T-helper 17 cell (primary cell): ENCODE measurements around the gene CBR1. TPM values are rescaled to one million over a fixed set of nuclear protein-coding genes. Genes with fewer than 3 reads are reported as not detected.

Experiments used
- ATAC-seq: fragments of 150-1000 bp; cut with Tn5 transposase; 2 replicates; pipeline ENCODE4 v1.10.0; 2021; ENCODE audit warnings: mild to moderate bottlenecking, moderate library complexity
- DNase-seq, 3 donors: peaks; one replicate each; pipeline versions ENCODE4 v3.0.0 to v3.0.0-alpha.2; 2020 to 2021
- H3K9me3 ChIP-seq: one replicate; pipeline ENCODE4 v1.7.0; 2013; ENCODE audit warnings: low read length, mild to moderate bottlenecking; ENCODE audit not compliant: control insufficient read depth, poor library complexity, severe bottlenecking
- H3K27ac Mint-ChIP-seq: one replicate; pipeline ENCODE4 v1.8.0; 2022; ENCODE audit warnings: mild to moderate bottlenecking, moderate library complexity, mixed read lengths
- H3K27me3 Mint-ChIP-seq: one replicate; pipeline ENCODE4 v1.8.0; 2022; ENCODE audit warnings: mixed read lengths
- H3K36me3 Mint-ChIP-seq: one replicate; pipeline ENCODE4 v1.8.0; 2022; ENCODE audit warnings: low read depth, mixed read lengths
- H3K4me1 Mint-ChIP-seq: one replicate; pipeline ENCODE4 v1.8.0; 2022; ENCODE audit warnings: mild to moderate bottlenecking, mixed read lengths
- H3K4me3 Mint-ChIP-seq: one replicate; pipeline ENCODE4 v1.8.0; 2022; ENCODE audit warnings: mild to moderate bottlenecking, moderate library complexity, mixed read lengths
- total RNA-seq, 4 donors: library from RNA in 2 of 4; stranded (reverse) in 2 of 4; gene quantifications; one replicate each; pipeline ENCODE4 v1.2.3 and lab custom pipeline; 2022 to 2026

The CBR1 gene
- total RNA-seq, 2 donors from 2014 or later: 4.2 to 6.3 TPM

DNA sequence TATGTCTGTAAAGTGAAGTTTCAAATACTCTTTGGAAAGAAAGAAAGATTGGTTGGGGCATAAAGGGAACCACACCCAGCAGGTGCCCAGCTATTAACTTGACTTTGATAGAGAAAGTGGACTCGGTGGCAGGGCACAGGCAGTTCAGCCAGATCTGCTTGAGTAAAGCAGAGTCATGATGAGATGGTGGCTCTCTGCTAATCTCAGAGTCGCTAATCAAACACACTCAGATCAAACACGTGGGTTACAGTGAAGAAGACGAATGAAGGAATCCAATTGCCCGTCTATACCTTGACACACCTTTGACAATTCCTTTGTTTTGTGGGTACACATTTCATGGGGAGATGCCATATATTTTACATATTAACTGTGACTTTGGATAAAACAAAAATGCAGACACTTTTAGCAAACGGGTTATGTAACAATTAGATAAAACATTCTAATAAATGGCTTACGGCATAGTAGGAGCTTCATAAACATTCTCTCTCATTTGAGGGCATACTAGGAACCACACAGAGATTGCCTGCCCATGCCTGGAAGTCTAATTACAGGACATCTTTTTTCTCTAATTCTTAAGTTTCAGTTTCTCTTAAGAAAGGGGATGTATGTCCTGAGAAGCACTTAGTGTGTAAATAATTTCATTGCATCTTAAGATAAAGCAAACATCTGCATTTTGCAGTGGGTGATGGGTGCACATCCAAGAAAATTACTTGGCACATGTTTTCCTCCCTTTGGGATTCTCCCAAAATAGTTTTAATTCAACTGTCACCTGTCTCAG is 7.2 kb downstream of the CBR1 start:
- peaks cover 10% of the 10 kb centered on the region for H3K4me1 Mint-ChIP-seq
- H3K27ac Mint-ChIP-seq: no peak overlapping the region

GRCh38 chr21:36077758-36078157 is 7.9 kb downstream of the CBR1 start:
- H3K36me3 Mint-ChIP-seq: peaks cover 2% of the 10 kb centered on the region
- H3K9me3 ChIP-seq: no peaks in the 10 kb centered on the region
- DNase-seq: no peak
- H3K27ac Mint-ChIP-seq: no peak overlapping the region
- ATAC-seq: no peak
- H3K4me1 Mint-ChIP-seq: peaks cover 8% of the 10 kb centered on the region
- no peak overlapping the region for H3K4me3 Mint-ChIP-seq
- H3K27me3 Mint-ChIP-seq: peaks cover 13% of the 10 kb centered on the region

More for the DNA sequence above, 7.2 kb downstream of the CBR1 start:
- Mint-ChIP-seq H3K4me3 (no peak overlapping the region), H3K36me3 (peaks cover 4% of the 10 kb centered on the region), H3K27me3 (peaks cover 17% of the 10 kb centered on the region)
- no peaks in the 10 kb centered on the region for H3K9me3 ChIP-seq
- ATAC-seq (no peak), DNase-seq (no peak)

DNA sequence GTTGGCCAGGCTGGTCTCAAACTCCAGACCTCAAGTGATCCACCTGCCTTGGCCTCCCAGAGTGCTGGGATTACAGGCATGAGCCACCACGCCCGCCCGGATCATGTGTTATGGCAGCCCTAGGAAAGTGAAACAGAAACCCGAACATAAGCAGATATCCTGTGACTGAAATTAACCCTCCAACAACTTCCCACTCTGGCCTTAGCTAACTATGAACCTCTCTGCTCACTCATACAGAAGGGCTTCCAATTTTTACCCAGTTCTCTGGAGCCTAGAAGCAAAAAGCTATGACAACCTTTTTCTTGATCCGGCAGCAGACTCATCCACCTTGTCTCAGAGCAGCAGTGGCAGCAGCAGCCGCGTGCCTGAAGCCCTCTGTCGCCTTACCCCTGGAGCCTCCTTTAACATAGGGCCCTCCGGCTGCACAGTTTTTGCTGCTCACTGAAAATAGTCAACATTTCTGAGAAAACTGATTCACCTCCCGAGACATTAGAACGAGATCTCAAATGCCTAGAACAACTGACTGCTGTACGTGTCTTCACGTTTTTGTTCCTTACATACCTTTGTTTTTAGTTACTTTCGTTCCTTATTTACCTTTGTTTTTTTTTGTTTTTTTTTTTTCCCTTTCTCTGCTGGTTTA is 9.3 kb downstream of the CBR1 start:
- no peak for DNase-seq
- H3K36me3 Mint-ChIP-seq: peaks cover 2% of the 10 kb centered on the region
- ATAC-seq: peak; percentile 54
- no peak overlapping the region for H3K27ac Mint-ChIP-seq
- H3K4me3 Mint-ChIP-seq: peak overlapping the region; percentile 59
- no peaks in the 10 kb centered on the region for H3K9me3 ChIP-seq
- H3K27me3 Mint-ChIP-seq: peaks cover 13% of the 10 kb centered on the region
- H3K4me1 Mint-ChIP-seq: peaks cover 8% of the 10 kb centered on the region

DNA sequence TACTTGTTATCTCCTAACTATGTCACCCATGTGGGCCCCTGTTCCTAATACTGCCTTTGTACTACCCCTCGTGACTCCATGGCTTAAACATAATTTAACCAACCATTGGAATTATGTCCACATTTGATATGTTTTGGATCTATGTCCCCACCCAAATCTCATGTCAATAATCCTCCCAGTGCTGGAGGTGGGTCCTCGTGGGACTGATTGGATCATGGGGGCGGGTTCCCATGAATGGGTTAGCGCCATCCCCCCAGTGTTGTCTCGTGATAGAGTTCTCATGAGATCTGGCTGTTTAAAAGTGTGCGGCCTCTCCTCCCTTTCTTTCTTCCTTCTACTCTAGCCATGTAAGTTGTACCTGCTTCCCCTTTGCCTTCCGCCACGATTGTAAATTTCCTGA is 9.8 kb downstream of the CBR1 start:
- peaks cover 2% of the 10 kb centered on the region for H3K36me3 Mint-ChIP-seq
- peaks cover 13% of the 10 kb centered on the region for H3K27me3 Mint-ChIP-seq

GRCh38 chr21:36080386-36080785 is 10.6 kb downstream of the CBR1 start:
- H3K9me3 ChIP-seq: no peaks in the 10 kb centered on the region
- H3K4me1 Mint-ChIP-seq: peaks cover 8% of the 10 kb centered on the region
- no peak overlapping the region for H3K4me3 Mint-ChIP-seq
- peaks cover 13% of the 10 kb centered on the region for H3K27me3 Mint-ChIP-seq
- DNase-seq (no peak), ATAC-seq (no peak)
- H3K27ac Mint-ChIP-seq: no peak overlapping the region
- H3K36me3 Mint-ChIP-seq: peaks cover 2% of the 10 kb centered on the region

More for the DNA sequence above, 9.8 kb downstream of the CBR1 start:
- Mint-ChIP-seq H3K4me1 (peaks cover 8% of the 10 kb centered on the region), H3K27ac (no peak overlapping the region), H3K4me3 (peak overlapping the region; percentile 59)
- ATAC-seq (no peak), DNase-seq (no peak)
- no peaks in the 10 kb centered on the region for H3K9me3 ChIP-seq

- no peak overlapping the region for H3K4me3 Mint-ChIP-seq
- H3K36me3 Mint-ChIP-seq: peaks cover 2% of the 10 kb centered on the region
- peaks cover 9% of the 10 kb centered on the region for H3K4me1 Mint-ChIP-seq
- no peak overlapping the region for H3K27ac Mint-ChIP-seq
- ATAC-seq: no peak
- H3K9me3 ChIP-seq: no peaks in the 10 kb centered on the region
- H3K27me3 Mint-ChIP-seq: peaks cover 6% of the 10 kb centered on the region
- DNase-seq: no peak
Observed at GRCh38 chr21:36082237-36082664, 12.4 kb downstream of the CBR1 start.

DNA sequence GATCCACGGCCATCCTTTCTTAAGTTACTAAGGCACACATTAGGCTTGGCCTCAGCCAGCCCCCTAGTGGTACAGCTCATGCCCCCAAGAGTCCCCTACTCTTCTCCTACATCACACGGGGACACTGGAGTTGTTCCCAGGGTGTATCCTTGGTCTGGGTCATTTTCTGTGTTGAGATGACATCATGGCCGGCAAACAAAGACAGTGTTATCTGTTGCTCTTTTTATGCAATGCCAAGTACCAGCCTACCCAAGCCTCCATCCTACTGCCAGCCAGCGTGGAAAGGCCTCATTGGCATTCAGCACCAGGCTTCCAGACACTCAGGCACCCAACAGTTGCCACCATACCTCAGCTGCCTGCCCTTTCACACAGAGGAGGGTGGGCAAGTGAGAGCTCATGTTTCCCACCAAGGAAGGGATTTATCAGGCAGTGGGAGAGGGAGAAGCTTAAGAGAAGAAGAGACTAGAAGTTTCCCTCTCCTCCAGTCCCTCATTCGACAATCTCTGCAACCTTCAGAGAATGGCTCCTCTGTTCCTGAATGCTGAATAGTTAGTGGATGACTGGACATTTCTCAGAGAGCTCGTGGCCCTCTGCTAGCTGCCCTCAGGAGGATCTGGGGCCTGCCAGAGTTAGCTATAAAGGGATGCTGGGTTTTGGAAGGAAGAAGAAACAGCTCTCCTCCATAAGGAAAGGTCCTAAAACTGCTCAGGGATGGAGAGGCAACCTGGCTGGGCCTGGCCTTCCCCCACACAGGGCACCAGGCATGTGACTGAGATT is 17.7 kb downstream of the CBR1 start:
- H3K9me3 ChIP-seq: no peaks in the 10 kb centered on the region
- ATAC-seq (no peak), DNase-seq (no peak)
- Mint-ChIP-seq H3K27me3 (no peaks in the 10 kb centered on the region), H3K27ac (peak overlapping the region; percentile 47), H3K36me3 (no peaks in the 10 kb centered on the region), H3K4me1 (peaks cover 3% of the 10 kb centered on the region), H3K4me3 (no peak overlapping the region)

DNA sequence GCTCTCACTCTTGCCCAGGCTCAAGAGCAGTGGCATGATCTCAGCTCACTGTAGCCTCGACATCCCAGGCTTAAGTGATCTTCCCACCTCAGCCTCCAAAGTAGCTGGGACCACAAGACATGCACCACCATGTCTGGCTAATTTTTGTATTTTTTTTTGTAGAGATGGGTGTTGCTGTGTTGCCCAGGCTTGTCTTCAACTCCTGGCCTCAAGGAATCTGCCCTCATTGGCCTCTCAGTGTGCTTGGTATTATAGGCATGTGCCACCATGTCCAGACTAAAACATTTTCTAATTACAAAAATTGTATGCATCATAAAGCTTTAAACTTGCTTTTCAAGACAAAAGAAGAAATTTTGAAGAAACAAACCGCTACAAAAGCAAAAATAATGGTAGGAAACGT is 20.1 kb downstream of the CBR1 start:
- ATAC-seq (no peak), DNase-seq (no peak)
- Mint-ChIP-seq H3K36me3 (no peaks in the 10 kb centered on the region), H3K4me3 (no peak overlapping the region), H3K27me3 (no peaks in the 10 kb centered on the region), H3K4me1 (peaks cover 3% of the 10 kb centered on the region), H3K27ac (no peak overlapping the region)
- H3K9me3 ChIP-seq: peaks cover 2% of the 10 kb centered on the region

DNA sequence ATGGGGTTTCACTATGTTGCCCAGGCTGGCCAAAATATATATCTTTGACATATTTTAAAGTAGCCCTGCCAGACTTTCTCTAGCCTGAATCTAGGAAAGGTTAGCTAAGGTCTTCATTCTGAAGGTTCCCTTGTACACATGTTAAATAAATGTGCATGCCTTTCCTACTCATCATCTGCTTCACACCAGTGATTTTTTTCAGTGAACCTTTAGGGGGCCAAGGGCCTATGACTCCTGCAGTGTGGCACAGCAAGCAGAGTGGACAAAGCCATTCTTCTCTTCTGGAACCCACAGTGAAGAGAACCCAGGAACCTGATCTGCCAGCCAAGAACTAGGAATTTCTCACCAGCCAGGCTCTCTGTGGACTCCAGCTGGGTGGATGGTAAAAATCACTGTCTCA is 22.9 kb downstream of the CBR1 start:
- no peak for DNase-seq
- Mint-ChIP-seq H3K27ac (no peak overlapping the region), H3K4me3 (no peak overlapping the region), H3K4me1 (no peaks in the 10 kb centered on the region), H3K36me3 (peaks cover 2% of the 10 kb centered on the region), H3K27me3 (no peaks in the 10 kb centered on the region)
- no peak for ATAC-seq
- H3K9me3 ChIP-seq: peaks cover 2% of the 10 kb centered on the region

GRCh38 chr21:36093512-36093911 is 23.7 kb downstream of the CBR1 start:
- DNase-seq (no peak), ATAC-seq (no peak)
- no peak overlapping the region for H3K4me3 Mint-ChIP-seq
- H3K27ac Mint-ChIP-seq: no peak overlapping the region
- H3K9me3 ChIP-seq: peaks cover 2% of the 10 kb centered on the region
- H3K27me3 Mint-ChIP-seq: no peaks in the 10 kb centered on the region
- no peaks in the 10 kb centered on the region for H3K4me1 Mint-ChIP-seq
- H3K36me3 Mint-ChIP-seq: peaks cover 2% of the 10 kb centered on the region

DNA sequence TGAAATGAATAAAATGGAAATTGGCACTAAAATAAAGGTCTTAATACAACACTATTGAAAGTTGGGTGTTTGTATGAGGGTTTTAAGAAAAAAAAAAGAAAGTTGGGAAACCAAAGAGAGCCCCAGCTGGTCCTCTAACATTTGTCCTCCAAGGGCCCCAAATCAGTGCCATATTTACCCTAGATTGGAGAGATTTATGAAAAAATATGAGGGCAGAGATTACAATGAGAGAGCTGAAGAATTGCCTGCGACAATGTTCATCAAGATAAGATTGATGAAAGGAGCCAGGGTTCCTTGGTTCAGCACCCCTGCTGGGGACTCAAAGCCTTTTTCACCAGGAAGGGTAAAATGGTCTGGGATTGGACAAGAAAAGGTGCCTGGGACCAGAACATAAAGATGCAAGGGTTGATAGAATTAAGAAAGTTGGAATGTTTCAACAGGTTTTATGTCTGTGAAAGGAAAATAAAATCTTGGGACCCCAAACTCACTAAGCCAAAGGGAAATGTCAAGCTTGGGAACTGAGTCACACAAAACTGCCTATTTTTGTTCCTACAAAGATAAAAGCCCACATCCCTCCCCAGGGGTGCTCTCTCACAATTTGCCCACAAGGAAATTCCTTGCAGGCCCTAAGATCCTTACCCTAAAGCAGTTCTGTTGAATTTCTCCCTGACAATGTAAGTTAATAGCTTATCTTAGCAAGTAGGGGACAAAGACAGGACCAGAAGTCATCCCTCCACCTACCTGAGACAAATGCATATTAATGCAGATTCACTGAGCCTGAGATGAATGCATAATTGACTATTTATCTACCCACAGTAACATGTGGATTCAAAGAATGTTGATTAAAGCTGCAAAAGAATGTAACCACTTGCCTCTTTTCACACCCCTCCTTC is 26.8 kb downstream of the CBR1 start:
- no peak overlapping the region for H3K4me3 Mint-ChIP-seq
- DNase-seq: no peak
- no peaks in the 10 kb centered on the region for H3K4me1 Mint-ChIP-seq
- H3K9me3 ChIP-seq: peaks cover 2% of the 10 kb centered on the region
- peaks cover 2% of the 10 kb centered on the region for H3K36me3 Mint-ChIP-seq
- ATAC-seq: no peak
- H3K27me3 Mint-ChIP-seq: peaks cover 16% of the 10 kb centered on the region
- H3K27ac Mint-ChIP-seq: no peak overlapping the region

GRCh38 chr21:36097427-36098181 is 27.8 kb downstream of the CBR1 start:
- H3K36me3 Mint-ChIP-seq: peaks cover 2% of the 10 kb centered on the region
- H3K4me3 Mint-ChIP-seq: no peak overlapping the region
- no peak overlapping the region for H3K27ac Mint-ChIP-seq
- H3K27me3 Mint-ChIP-seq: peaks cover 16% of the 10 kb centered on the region
- H3K4me1 Mint-ChIP-seq: no peaks in the 10 kb centered on the region
- ATAC-seq (no peak), DNase-seq (no peak)
- H3K9me3 ChIP-seq: peaks cover 2% of the 10 kb centered on the region
